ENCODE results near the gene PFKFB3.

PFKFB3 gene

GRCh38 chr10:6278519-6279120, 75.9 kb downstream of the PFKFB3 start:
- TF ChIP-seq CREB1 (IDR thresholded peaks at IDR 0.05; ENCODE audit: low read depth) (no peak), RAD21 (IDR thresholded peaks at IDR 0.05; ENCODE audit: low read depth) (no peak), FOXM1 (IDR thresholded peaks at IDR 0.05; ENCODE audit: borderline replicate concordance, low read depth) (no peak), CEBPB (IDR thresholded peaks at IDR 0.05) (no peak), NFIC (IDR thresholded peaks at IDR 0.05) (no peak), EGR1 (IDR thresholded peaks at IDR 0.05) (no peak), EP300 (IDR thresholded peaks at IDR 0.05; ENCODE audit: borderline replicate concordance) (no peak), TCF12 (IDR thresholded peaks at IDR 0.05; ENCODE audit: low read depth) (no peak), USF1 (IDR thresholded peaks at IDR 0.05) (no peak), ZBTB7A (IDR thresholded peaks at IDR 0.05; ENCODE audit: low read depth) (no peak), TEAD4 (IDR thresholded peaks at IDR 0.05) (no peak)

GRCh38 chr10:6279540-6280267, 77.0 kb downstream of the PFKFB3 start:
- TF ChIP-seq TEAD4 (IDR thresholded peaks at IDR 0.05) (no peak), FOXM1 (IDR thresholded peaks at IDR 0.05; ENCODE audit: borderline replicate concordance, low read depth) (no peak), REST (IDR thresholded peaks at IDR 0.05; ENCODE audit: low read depth) (no peak), NFIC (IDR thresholded peaks at IDR 0.05) (no peak), YY1 (IDR thresholded peaks at IDR 0.05; ENCODE audit: low read depth) (no peak), CREB1 (IDR thresholded peaks at IDR 0.05; ENCODE audit: low read depth) (no peak), TAF1 (IDR thresholded peaks at IDR 0.05; ENCODE audit: low read depth) (no peak), ZBTB7A (IDR thresholded peaks at IDR 0.05; ENCODE audit: low read depth) (no peak), MAX (IDR thresholded peaks at IDR 0.05) (no peak), TCF12 (IDR thresholded peaks at IDR 0.05; ENCODE audit: low read depth) (no peak)

GRCh38 chr10:6280291-6280690, 77.6 kb downstream of the PFKFB3 start:
- TF ChIP-seq RAD21 (IDR thresholded peaks at IDR 0.05; ENCODE audit: low read depth) (no peak), USF1 (IDR thresholded peaks at IDR 0.05) (no peak), REST (IDR thresholded peaks at IDR 0.05; ENCODE audit: low read depth) (no peak), NFIC (IDR thresholded peaks at IDR 0.05) (no peak), CREB1 (IDR thresholded peaks at IDR 0.05; ENCODE audit: low read depth) (no peak), CEBPB (IDR thresholded peaks at IDR 0.05) (no peak), TEAD4 (IDR thresholded peaks at IDR 0.05) (no peak), TAF1 (IDR thresholded peaks at IDR 0.05; ENCODE audit: low read depth) (no peak), EP300 (IDR thresholded peaks at IDR 0.05; ENCODE audit: borderline replicate concordance) (no peak), YY1 (IDR thresholded peaks at IDR 0.05; ENCODE audit: low read depth) (no peak), FOXM1 (IDR thresholded peaks at IDR 0.05; ENCODE audit: borderline replicate concordance, low read depth) (no peak), MAX (IDR thresholded peaks at IDR 0.05) (no peak), TCF12 (IDR thresholded peaks at IDR 0.05; ENCODE audit: low read depth) (no peak), ZBTB7A (IDR thresholded peaks at IDR 0.05; ENCODE audit: low read depth) (no peak)

- TF ChIP-seq NFIC (IDR thresholded peaks at IDR 0.05), result no peak
- no peak for TF ChIP-seq EGR1 (IDR thresholded peaks at IDR 0.05)
- TF ChIP-seq TAF1 (IDR thresholded peaks at IDR 0.05; ENCODE audit: low read depth), result no peak
- TF ChIP-seq REST (IDR thresholded peaks at IDR 0.05; ENCODE audit: low read depth), result no peak
- no peak for TF ChIP-seq CEBPB (IDR thresholded peaks at IDR 0.05)
- TF ChIP-seq YY1 (IDR thresholded peaks at IDR 0.05; ENCODE audit: low read depth), result no peak
- no peak for TF ChIP-seq EP300 (IDR thresholded peaks at IDR 0.05; ENCODE audit: borderline replicate concordance)
- TF ChIP-seq TCF12 (IDR thresholded peaks at IDR 0.05; ENCODE audit: low read depth), result no peak
- no peak for TF ChIP-seq TEAD4 (IDR thresholded peaks at IDR 0.05)
- TF ChIP-seq CREB1 (IDR thresholded peaks at IDR 0.05; ENCODE audit: low read depth), result no peak
- TF ChIP-seq FOXM1 (IDR thresholded peaks at IDR 0.05; ENCODE audit: borderline replicate concordance, low read depth), result no peak
- no peak for TF ChIP-seq RAD21 (IDR thresholded peaks at IDR 0.05; ENCODE audit: low read depth)
- TF ChIP-seq MAX (IDR thresholded peaks at IDR 0.05), result no peak
These were observed 79.8 kb downstream of the PFKFB3 start for GRCh38 chr10:6282454-6282958.
